Measurements from ENCODE around the gene SEC23A.

GRCh38 chr14:39050389-39050788 lies 52.6 kb downstream of the SEC23A start:
- no peak for TF ChIP-seq FOXM1 (IDR thresholded peaks at IDR 0.05; ENCODE audit: borderline replicate concordance, low read depth)
- no peak for TF ChIP-seq CREB1 (IDR thresholded peaks at IDR 0.05; ENCODE audit: low read depth)
- no peak for TF ChIP-seq YY1 (IDR thresholded peaks at IDR 0.05; ENCODE audit: low read depth)
- no peak for TF ChIP-seq EP300 (IDR thresholded peaks at IDR 0.05; ENCODE audit: borderline replicate concordance)
- TF ChIP-seq MAX (IDR thresholded peaks at IDR 0.05), result no peak
- TF ChIP-seq TAF1 (IDR thresholded peaks at IDR 0.05; ENCODE audit: low read depth), result no peak
- no peak for TF ChIP-seq REST (IDR thresholded peaks at IDR 0.05; ENCODE audit: low read depth)
- TF ChIP-seq NFIC (IDR thresholded peaks at IDR 0.05), result no peak
- no peak for TF ChIP-seq CEBPB (IDR thresholded peaks at IDR 0.05)

All from Ishikawa (cell line).